ENCODE data around the gene KANTR. TPM values are rescaled to one million over a fixed set of nuclear protein-coding genes. Genes with fewer than 3 reads are reported as not detected.
A peak's percentile ranks its signal among the peaks of the same experiment; 100 is the strongest.

Gene KANTR
- total RNA-seq, 2 donors from 2014 or later, result 11.7 to 14.4 TPM

GRCh38 chrX:53089925-53090324, 4.0 kb upstream of the KANTR start:
- H3K9ac ChIP-seq (ENCODE audit: extremely low read depth, low read length, poor library complexity, severe bottlenecking), result no peak overlapping the region
- Mint-ChIP-seq H3K27ac (no peak overlapping the region), H3K4me1 (peaks cover 6% of the 10 kb centered on the region), H3K9me3 (peaks cover 63% of the 10 kb centered on the region), H3K27me3 (ENCODE audit: insufficient read depth) (no peaks in the 10 kb centered on the region), H3K4me3 (no peak overlapping the region), H3K36me3 (ENCODE audit: low read depth) (peaks cover 16% of the 10 kb centered on the region)
- TF ChIP-seq CTCF (conservative IDR thresholded peaks at IDR 0.05), result no peak
- WGBS, 2 experiments (ENCODE audit: insufficient coverage in 1 of 2, insufficient read length in 1 of 2), result 89% methylated on average over 2 of the region's 2 CpGs; no CpG with 5 or more reads in 1 of the 2 experiments
- H3K4me3 ChIP-seq (ENCODE audit: low read length), result no peak overlapping the region
- DNase-seq, result no peak
- no peak overlapping the region for H3K27ac ChIP-seq (ENCODE audit: low read depth, low read length)
- no peaks in the 10 kb centered on the region for H3K27me3 ChIP-seq (ENCODE audit: control insufficient read depth, insufficient read depth, low read length, poor library complexity, severe bottlenecking)
- H3K4me1 ChIP-seq (ENCODE audit: control insufficient read depth, insufficient read depth, low read length), result no peaks in the 10 kb centered on the region
- no peaks in the 10 kb centered on the region for H3K9me3 ChIP-seq (ENCODE audit: control insufficient read depth, low read length)
- peaks cover 12% of the 10 kb centered on the region for H3K36me3 ChIP-seq (ENCODE audit: control insufficient read depth, insufficient read depth, low read length)

DNA sequence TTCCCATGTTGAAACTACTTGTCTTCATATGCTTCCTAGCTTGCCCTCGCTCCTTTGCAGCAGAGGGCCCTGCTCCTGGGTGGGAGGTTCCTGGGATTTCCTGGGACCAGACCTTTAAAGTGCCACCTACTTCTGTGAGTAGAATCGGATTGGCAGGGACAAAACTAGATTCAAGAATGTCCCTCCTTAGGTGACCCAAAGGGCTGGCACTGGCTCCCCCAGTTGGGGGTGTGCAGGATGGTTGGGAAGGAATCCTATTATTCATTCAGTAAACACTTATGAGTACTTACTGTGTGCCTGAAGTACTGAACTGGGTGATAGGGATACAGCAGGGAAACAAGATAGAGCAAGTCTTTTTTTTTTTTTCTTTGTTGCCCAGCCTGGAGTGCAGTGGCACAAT, 2.6 kb upstream of the KANTR start:
- Histone ChIP-seq H3K4me1 (ENCODE audit: control insufficient read depth, insufficient read depth, low read length) (no peaks in the 10 kb centered on the region), H3K9me3 (ENCODE audit: control insufficient read depth, low read length) (no peaks in the 10 kb centered on the region), H3K9ac (ENCODE audit: extremely low read depth, low read length, poor library complexity, severe bottlenecking) (no peak overlapping the region), H3K27me3 (ENCODE audit: control insufficient read depth, insufficient read depth, low read length, poor library complexity, severe bottlenecking) (no peaks in the 10 kb centered on the region), H3K36me3 (ENCODE audit: control insufficient read depth, insufficient read depth, low read length) (no peaks in the 10 kb centered on the region), H3K27ac (ENCODE audit: low read depth, low read length) (no peak overlapping the region), H3K4me3 (ENCODE audit: low read length) (no peak overlapping the region)
- peaks cover 9% of the 10 kb centered on the region for H3K4me1 Mint-ChIP-seq
- no peak overlapping the region for H3K27ac Mint-ChIP-seq
- H3K4me3 Mint-ChIP-seq, result no peak overlapping the region
- no peak for TF ChIP-seq CTCF (conservative IDR thresholded peaks at IDR 0.05)
- 89% methylated on average over 2 of the region's 2 CpGs; no CpG with 5 or more reads in 1 of the 2 experiments for WGBS, 2 experiments (ENCODE audit: insufficient coverage in 1 of 2, insufficient read length in 1 of 2)
- H3K36me3 Mint-ChIP-seq (ENCODE audit: low read depth), result peaks cover 3% of the 10 kb centered on the region
- H3K27me3 Mint-ChIP-seq (ENCODE audit: insufficient read depth), result no peaks in the 10 kb centered on the region
- H3K9me3 Mint-ChIP-seq, result peaks cover 60% of the 10 kb centered on the region
- no peak for DNase-seq

- peak overlapping the region; percentile 79 for H3K4me3 Mint-ChIP-seq
- Histone ChIP-seq H3K9ac (ENCODE audit: extremely low read depth, low read length, poor library complexity, severe bottlenecking) (peak overlapping the region; percentile 53), H3K9me3 (ENCODE audit: control insufficient read depth, low read length) (no peaks in the 10 kb centered on the region), H3K36me3 (ENCODE audit: control insufficient read depth, insufficient read depth, low read length) (no peaks in the 10 kb centered on the region), H3K27me3 (ENCODE audit: control insufficient read depth, insufficient read depth, low read length, poor library complexity, severe bottlenecking) (no peaks in the 10 kb centered on the region), H3K4me3 (ENCODE audit: low read length) (peak overlapping the region; percentile 88), H3K27ac (ENCODE audit: low read depth, low read length) (peak overlapping the region; percentile 83), H3K4me1 (ENCODE audit: control insufficient read depth, insufficient read depth, low read length) (no peaks in the 10 kb centered on the region)
- peak; percentile 70 for TF ChIP-seq CTCF (conservative IDR thresholded peaks at IDR 0.05)
- H3K9me3 Mint-ChIP-seq, result peaks cover 48% of the 10 kb centered on the region
- WGBS, 2 experiments (ENCODE audit: insufficient coverage in 1 of 2, insufficient read length in 1 of 2), result 0% methylated on average over 13 of the region's 16 CpGs; no CpG with 5 or more reads in 1 of the 2 experiments
- peaks cover 7% of the 10 kb centered on the region for H3K4me1 Mint-ChIP-seq
- DNase-seq, result peak; percentile 88
- H3K27ac Mint-ChIP-seq, result peak overlapping the region; percentile 97
- H3K36me3 Mint-ChIP-seq (ENCODE audit: low read depth), result no peaks in the 10 kb centered on the region
- H3K27me3 Mint-ChIP-seq (ENCODE audit: insufficient read depth), result no peaks in the 10 kb centered on the region
Observed at GRCh38 chrX:53093177-53093655, 726 bp upstream of the KANTR start.
